IMR-90 (cell line): ENCODE results near the gene HSD11B1L. TPM values are rescaled to one million over a fixed set of nuclear protein-coding genes. Genes with fewer than 3 reads are reported as not detected.

Experiments
- ATAC-seq: fragments of 200-7000 bp; cut with Tn5 transposase; 2 replicates; pipeline ENCODE4 v1.9.1; 2020; ENCODE audit warnings: low read depth, mild to moderate bottlenecking, moderate library complexity
- BruUV-seq: library from RNA; stranded (reverse); fragments of 400-500 nt; replicated peaks from 2 replicates; lab custom pipeline; 2021; lab: Mats Ljungman, UMichigan
- CTCF ChIA-PET: fragments of 300-600 bp; formaldehyde crosslinking; extraction: SDS; loops from one replicate; lab custom pipeline; 2021; ENCODE audit warnings: antibody characterized with exemption; lab: Yijun Ruan, JAX
- POLR2A ChIA-PET: fragments of 300-600 bp; sonication (Branson Sonifier 250); formaldehyde crosslinking; loops from one replicate; lab custom pipeline; 2022; ENCODE audit warnings: antibody characterized with exemption; ENCODE audit not compliant: unreplicated experiment; lab: Charles Lee
- DNase-seq: peaks from one replicate; pipeline ENCODE4 v3.0.0; 2013
- H2AFZ ChIP-seq: replicated peaks from 2 replicates; pipeline ENCODE3; 2013; ENCODE audit warnings: low read length, mild to moderate bottlenecking; ENCODE audit not compliant: poor library complexity
- H2AK5ac ChIP-seq: 2 replicates; pipeline ENCODE4 v1.6.1; 2013; ENCODE audit warnings: low read depth, low read length, inconsistent platforms
- H2AK9ac ChIP-seq: replicated peaks from 2 replicates; pipeline ENCODE3; 2013; ENCODE audit warnings: mild to moderate bottlenecking, low read depth, low read length, moderate library complexity; ENCODE audit not compliant: poor library complexity
- H2BK120ac ChIP-seq: 2 replicates; pipeline ENCODE4 v1.6.1; 2013; ENCODE audit warnings: low read depth, low read length, inconsistent platforms
- H2BK15ac ChIP-seq: 3 replicates; pipeline ENCODE4 v1.6.1; 2013; ENCODE audit warnings: low read depth, low read length, inconsistent platforms
- H2BK20ac ChIP-seq: 2 replicates; pipeline ENCODE4 v1.6.1; 2013; ENCODE audit warnings: low read depth, mild to moderate bottlenecking, inconsistent platforms, low read length, moderate library complexity
- H2BK5ac ChIP-seq: 2 replicates; pipeline ENCODE4 v1.6.1; 2013; ENCODE audit warnings: mild to moderate bottlenecking, low read depth, low read length, inconsistent platforms; ENCODE audit not compliant: poor library complexity, severe bottlenecking
- H3K14ac ChIP-seq: replicated peaks from 2 replicates; pipeline ENCODE4 v1.6.1; 2013; ENCODE audit warnings: low read depth, low read length, inconsistent platforms
- H3K18ac ChIP-seq: 2 replicates; pipeline ENCODE4 v1.6.1; 2013; ENCODE audit warnings: low read depth, low read length, control low read depth
- H3K23ac ChIP-seq: 2 replicates; pipeline ENCODE4 v1.6.1; 2013; ENCODE audit warnings: low read depth, low read length, inconsistent platforms
- H3K27ac ChIP-seq: 2 replicates; pipeline ENCODE4 v1.5.1; 2013; ENCODE audit warnings: mild to moderate bottlenecking, control low read depth, low read length; ENCODE audit not compliant: insufficient read depth
- H3K27me3 ChIP-seq: 2 replicates; pipeline ENCODE4 v1.6.1; 2013; ENCODE audit warnings: low read length; ENCODE audit not compliant: control insufficient read depth, insufficient read depth
- H3K36me3 ChIP-seq: 2 replicates; pipeline ENCODE4 v1.6.1; 2013; ENCODE audit warnings: low read length, mixed read lengths; ENCODE audit not compliant: control insufficient read depth, insufficient read depth
- H3K4ac ChIP-seq: 2 replicates; pipeline ENCODE4 v1.6.1; 2013; ENCODE audit warnings: low read depth, low read length, inconsistent platforms
- H3K4me1 ChIP-seq: 2 replicates; pipeline ENCODE4 v1.6.1; 2013; ENCODE audit warnings: low read length, mixed read lengths; ENCODE audit not compliant: control insufficient read depth, insufficient read depth
- H3K4me2 ChIP-seq: 2 replicates; pipeline ENCODE4 v1.6.1; 2013; ENCODE audit warnings: low read depth, mild to moderate bottlenecking, control low read depth, low read length, moderate library complexity
- H3K4me3 ChIP-seq: 2 replicates; pipeline ENCODE4 v1.5.1; 2013; ENCODE audit warnings: low read depth, mild to moderate bottlenecking, control low read depth, low read length, moderate library complexity; ENCODE audit not compliant: insufficient read depth
- H3K56ac ChIP-seq: 2 replicates; pipeline ENCODE4 v1.6.1; 2013; ENCODE audit warnings: low read length, inconsistent platforms; ENCODE audit not compliant: insufficient read depth; ENCODE audit errors: extremely low read depth
- H3K79me1 ChIP-seq, 2 experiments: 2 replicates each; pipeline ENCODE4 v1.6.1; 2013; ENCODE audit warnings: low read length in 2 of 2, inconsistent platforms in 1 of 2, low read depth in 1 of 2
- H3K9ac ChIP-seq: 2 replicates; pipeline ENCODE4 v1.6.1; 2013; ENCODE audit warnings: low read depth, low read length, control low read depth
- H3K9me1 ChIP-seq: 2 replicates; pipeline ENCODE4 v1.6.1; 2013; ENCODE audit warnings: low read length, inconsistent platforms; ENCODE audit not compliant: insufficient read depth
- H3K9me3 ChIP-seq: 2 replicates; pipeline ENCODE4 v1.6.1; 2013; ENCODE audit warnings: low read length; ENCODE audit not compliant: control insufficient read depth, insufficient read depth
- H4K20me1 ChIP-seq: 2 replicates; pipeline ENCODE4 v1.6.1; 2013; ENCODE audit warnings: low read length, inconsistent platforms; ENCODE audit not compliant: insufficient read depth
- H4K5ac ChIP-seq: 2 replicates; pipeline ENCODE4 v1.6.1; 2013; ENCODE audit warnings: mild to moderate bottlenecking, low read depth, low read length, control low read depth
- H4K8ac ChIP-seq, 2 experiments: 2 replicates each; pipeline ENCODE4 v1.6.1; 2013; ENCODE audit warnings: low read depth in 2 of 2, low read length in 2 of 2, control low read depth in 1 of 2, inconsistent platforms in 1 of 2
- H4K91ac ChIP-seq: 2 replicates; pipeline ENCODE4 v1.6.1; 2013; ENCODE audit warnings: low read depth, low read length, inconsistent platforms; ENCODE audit not compliant: insufficient read depth
- BHLHE40 ChIP-seq: fragments of 150-350 bp; IDR thresholded peaks from 2 replicates; pipeline ENCODE4 v1.6.1; 2016; ENCODE audit warnings: mild to moderate bottlenecking, low read depth, low read length
- CHD1 ChIP-seq: IDR thresholded peaks from 2 replicates; pipeline ENCODE4 v1.6.1; 2012; ENCODE audit warnings: low read depth, low read length, improper control_type of control experiment
- CTCF ChIP-seq: conservative IDR thresholded peaks from 2 replicates; pipeline ENCODE4 v1.5.1; 2012; ENCODE audit warnings: mild to moderate bottlenecking, low read depth, low read length, improper control_type of control experiment
- FOS ChIP-seq: fragments of 150-350 bp; IDR thresholded peaks from 2 replicates; pipeline ENCODE4 v1.6.1; 2016; ENCODE audit warnings: low read depth, low read length
- MAZ ChIP-seq: IDR thresholded peaks from 2 replicates; pipeline ENCODE4 v1.6.1; 2012; ENCODE audit warnings: low read depth, mild to moderate bottlenecking, low read length, improper control_type of control experiment, moderate library complexity, borderline replicate concordance
- NFE2L2 ChIP-seq: fragments of 150-350 bp; IDR thresholded peaks from 2 replicates; pipeline ENCODE4 v1.6.1; 2016; ENCODE audit warnings: low read depth, mild to moderate bottlenecking, low read length
- POLR2A ChIP-seq: IDR thresholded peaks from 2 replicates; pipeline ENCODE4 v1.6.1; 2012; ENCODE audit warnings: mild to moderate bottlenecking, low read depth, low read length
- SMC3 ChIP-seq: fragments of 150-350 bp; IDR thresholded peaks from 2 replicates; pipeline ENCODE4 v1.6.1; 2016; ENCODE audit warnings: low read depth, mild to moderate bottlenecking, antibody characterized with exemption, low read length, moderate library complexity
- WGBS, 2 experiments: methylation state at CpG; one replicate each; pipeline versions ENCODE4 v1.1.5 to v1.1.7; 2013; ENCODE audit warnings: missing lambda C conversion rate in 2 of 2; ENCODE audit not compliant: insufficient read length in 1 of 2; ENCODE audit errors: extremely low coverage in 2 of 2; 5-methylcytosine and 5-hydroxymethylcytosine counted together
- dilution Hi-C: fragments of 300-500 bp; cut with HindIII; formaldehyde crosslinking; loops from one replicate; pipeline ENCODE4 v1.14.3; 2018; ENCODE audit warnings: low sequenced_read_pairs; ENCODE audit not compliant: unreplicated experiment
- in situ Hi-C: fragments of 300-500 bp; cut with MboI; formaldehyde crosslinking; loops from 3 replicates; pipeline ENCODE4 v1.14.3; 2019; ENCODE audit warnings: low sequenced_read_pairs, inconsistent platforms, mixed read lengths
- intact Hi-C: fragments of 100-400 bp; cut with micrococcal nuclease; formaldehyde crosslinking; loops from 2 replicates; pipeline ENCODE4 v1.10.0; 2022
- polyA plus RNA-seq, 3 experiments: library from polyadenylated mRNA; depleted of rRNA; stranded (reverse); fragments of >200 nt; gene quantifications; 2 replicates each; pipeline ENCODE4 v1.2.3, GENCODE V29; 2012; ENCODE audit warnings: low replicate concordance in 1 of 3
- total RNA-seq: library from RNA; depleted of rRNA; stranded (reverse); fragments of >200 nt; gene quantifications from 2 replicates; pipeline ENCODE4 v1.2.3, GENCODE V29; 2012
- TF ChIP-seq, protein P1 (sequence below): fragments of 150-350 bp; IDR thresholded peaks from 2 replicates; pipeline ENCODE4 v1.6.1; 2016; ENCODE audit warnings: low read depth, mild to moderate bottlenecking, low read length, moderate library complexity, borderline replicate concordance

HSD11B1L gene
- total and polyA plus RNA-seq, 2 of the 4 experiments (the other 2 are of a cell fraction), result 2.2 to 7.2 TPM

GRCh38 chr19:5655412-5655811, 25.4 kb upstream of the HSD11B1L start:
- Histone ChIP-seq H3K79me1 (peaks cover 13 to 29% of the 10 kb centered on the region in 2 experiments), H3K9ac (no peak overlapping the region), H3K4me3 (no peak overlapping the region), H4K5ac (no peak overlapping the region), H3K14ac (no peak overlapping the region), H2AK5ac (no peak overlapping the region), H3K9me3 (no peaks in the 10 kb centered on the region), H2BK20ac (no peak overlapping the region), H3K4me2 (no peak overlapping the region), H4K20me1 (no peaks in the 10 kb centered on the region; the same call in 1 of the 2 replicates), H2AFZ (no peak overlapping the region), H4K91ac (no peak overlapping the region), H2AK9ac (no peak overlapping the region), H3K36me3 (peaks cover 79% of the 10 kb centered on the region), H2BK5ac (no peak overlapping the region), H3K27ac (no peak overlapping the region), H3K9me1 (0 out of 2 replicates have a peak, but pooled peaks cover 2% of the 10 kb centered on the region), H3K23ac (no peak overlapping the region), H3K4ac (no peak overlapping the region), H3K4me1 (no peaks in the 10 kb centered on the region), H3K18ac (no peak overlapping the region), H4K8ac (no peak overlapping the region), H2BK120ac (no peak overlapping the region), H2BK15ac (no peak overlapping the region), H3K27me3 (no peaks in the 10 kb centered on the region), H3K56ac (no peak overlapping the region)
- intact Hi-C loops, result no loop called here
- in situ Hi-C loops, result no loop called here
- ATAC-seq (no peak), DNase-seq (no peak)
- WGBS, 2 experiments, result no CpG with 5 or more reads among the region's 5 CpGs
- dilution Hi-C loops, result no loop called here
- TF ChIP-seq CHD1, result no peak
- TF ChIP-seq POLR2A, result no peak
- TF ChIP-seq CTCF, result no peak
- TF ChIP-seq MAZ, result no peak
- no peak for TF ChIP-seq SMC3
- TF ChIP-seq NFE2L2, result no peak
- TF ChIP-seq, protein P1, sequence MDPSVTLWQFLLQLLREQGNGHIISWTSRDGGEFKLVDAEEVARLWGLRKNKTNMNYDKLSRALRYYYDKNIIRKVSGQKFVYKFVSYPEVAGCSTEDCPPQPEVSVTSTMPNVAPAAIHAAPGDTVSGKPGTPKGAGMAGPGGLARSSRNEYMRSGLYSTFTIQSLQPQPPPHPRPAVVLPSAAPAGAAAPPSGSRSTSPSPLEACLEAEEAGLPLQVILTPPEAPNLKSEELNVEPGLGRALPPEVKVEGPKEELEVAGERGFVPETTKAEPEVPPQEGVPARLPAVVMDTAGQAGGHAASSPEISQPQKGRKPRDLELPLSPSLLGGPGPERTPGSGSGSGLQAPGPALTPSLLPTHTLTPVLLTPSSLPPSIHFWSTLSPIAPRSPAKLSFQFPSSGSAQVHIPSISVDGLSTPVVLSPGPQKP, result no peak
- TF ChIP-seq BHLHE40, result no peak
- TF ChIP-seq FOS, result no peak
- CTCF ChIA-PET, result no interaction called here
- no TSS peak for BruUV-seq
- POLR2A ChIA-PET, result no interaction called here
